GM19467 (cell line): Measurements from ENCODE around the gene THBD.

Source experiments
- ATAC-seq: cut with Tn5 transposase; IDR thresholded peaks from one replicate; pipeline ENCODE4 v1.9.1; 2021; ENCODE audit warnings: mild to moderate bottlenecking, moderate library complexity; ENCODE audit not compliant: unreplicated experiment

THBD gene

GRCh38 chr20:23017516-23017915, 32.0 kb downstream of the THBD start:
- ATAC-seq = no peak

DNA sequence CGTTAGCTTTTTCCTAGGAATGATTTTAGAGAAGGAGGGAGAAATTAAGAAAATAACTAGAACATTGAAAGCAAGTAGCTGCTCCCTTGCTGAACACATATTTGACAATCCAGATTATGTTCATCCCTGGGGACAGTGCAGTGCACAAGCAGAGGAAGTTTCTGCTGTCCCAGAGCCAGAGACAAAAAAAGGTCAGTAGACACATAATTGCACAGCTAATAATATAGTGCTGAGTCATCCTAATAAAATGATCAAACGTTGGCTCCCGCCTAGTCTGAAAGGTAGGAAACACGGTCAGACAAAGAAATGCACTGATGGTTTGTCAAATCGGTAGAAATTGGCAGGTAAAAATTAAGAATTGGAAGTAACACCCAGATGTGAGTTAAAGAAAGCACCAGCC, 36.0 kb downstream of the THBD start:
- no peak for ATAC-seq

DNA sequence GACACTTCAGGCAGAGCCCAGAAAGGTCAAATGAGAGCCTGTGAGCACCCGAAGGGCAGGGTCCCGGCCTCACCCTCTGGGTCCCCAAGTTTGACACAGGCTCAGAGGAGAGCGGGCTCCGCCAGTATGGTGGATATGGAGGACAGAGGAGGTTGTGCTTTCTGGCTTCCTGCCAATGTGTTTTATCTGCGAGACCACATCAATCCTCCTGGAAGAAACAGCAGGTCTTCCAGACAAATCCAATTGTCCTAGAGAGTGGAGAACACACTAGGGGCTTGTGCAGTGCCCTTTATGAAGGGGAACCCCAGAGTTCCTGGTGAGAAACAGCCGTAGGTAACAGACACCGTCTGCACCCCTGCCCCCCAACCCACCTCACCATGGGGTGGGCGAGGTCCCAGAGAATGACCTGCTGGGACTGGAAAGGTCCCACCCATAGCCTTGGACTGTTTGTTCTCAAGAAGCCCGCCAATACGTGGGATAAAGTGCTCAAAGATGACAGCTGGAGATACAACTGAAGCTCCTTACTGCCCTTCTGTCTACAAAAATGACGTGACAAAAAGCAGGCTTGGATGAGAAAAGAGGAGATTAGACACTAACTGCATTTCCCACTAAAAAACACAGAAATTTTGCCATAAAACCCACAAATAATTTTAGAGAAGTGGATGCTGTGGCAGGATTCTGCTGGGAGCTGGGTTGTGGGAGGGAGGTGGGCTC, 38.3 kb downstream of the THBD start:
- no peak for ATAC-seq

- no peak for ATAC-seq
Observed at GRCh38 chr20:23010096-23010495, 39.4 kb downstream of the THBD start.

GRCh38 chr20:23009636-23010035, 39.8 kb downstream of the THBD start:
- no peak for ATAC-seq

GRCh38 chr20:23008667-23009066, 40.8 kb downstream of the THBD start:
- ATAC-seq = no peak

- ATAC-seq = no peak
Observed at GRCh38 chr20:23007886-23008655, 41.4 kb downstream of the THBD start.

GRCh38 chr20:23007462-23007861, 42.0 kb downstream of the THBD start:
- no peak for ATAC-seq

DNA sequence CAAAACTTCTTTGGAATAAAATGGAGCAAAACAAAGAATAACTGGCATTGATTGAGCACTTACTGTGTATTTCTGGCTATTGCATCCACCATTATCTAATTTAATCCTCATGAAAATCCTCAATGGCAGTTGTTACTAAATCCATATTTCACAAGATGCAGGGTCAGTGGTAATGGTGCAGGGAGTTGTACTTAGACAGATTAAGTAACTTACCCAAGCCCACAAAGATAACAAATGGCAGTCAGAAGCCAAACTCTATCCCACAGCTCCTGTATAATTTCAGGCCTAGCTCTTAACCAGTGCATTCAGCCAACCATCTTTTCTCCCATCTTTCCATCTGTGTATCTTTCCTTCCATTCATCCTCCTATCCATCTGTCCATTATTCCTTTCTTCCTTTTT, 43.7 kb downstream of the THBD start:
- ATAC-seq = no peak

- no peak for ATAC-seq
Observed at GRCh38 chr20:23003881-23004460, 45.5 kb downstream of the THBD start.

DNA sequence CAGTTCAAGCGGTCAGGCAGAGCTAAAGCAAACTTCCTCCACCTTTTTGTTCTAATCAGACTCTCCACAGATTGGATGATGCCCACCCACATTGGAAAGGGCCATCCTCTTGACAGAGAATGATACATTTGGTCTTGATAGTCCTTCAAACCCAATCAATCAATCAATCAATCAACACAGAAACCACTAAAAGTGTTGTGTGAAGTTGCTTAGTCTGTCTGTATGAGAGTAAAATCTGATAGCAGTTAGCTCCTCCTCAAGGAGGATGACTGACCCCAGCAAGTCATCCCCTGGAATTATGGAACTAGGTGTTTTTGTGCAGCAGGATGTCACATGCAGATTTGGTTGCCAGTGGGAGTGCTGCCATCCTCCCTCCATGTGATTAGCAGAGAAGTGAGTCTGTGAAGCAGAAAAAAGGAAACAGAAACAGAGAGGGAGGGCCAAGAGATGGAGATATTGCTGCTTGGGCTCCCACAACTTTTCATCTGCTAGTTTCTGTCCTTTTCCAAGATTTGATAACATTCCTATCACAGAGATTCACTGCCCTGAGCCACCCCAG, 46.3 kb downstream of the THBD start:
- ATAC-seq = no peak

DNA sequence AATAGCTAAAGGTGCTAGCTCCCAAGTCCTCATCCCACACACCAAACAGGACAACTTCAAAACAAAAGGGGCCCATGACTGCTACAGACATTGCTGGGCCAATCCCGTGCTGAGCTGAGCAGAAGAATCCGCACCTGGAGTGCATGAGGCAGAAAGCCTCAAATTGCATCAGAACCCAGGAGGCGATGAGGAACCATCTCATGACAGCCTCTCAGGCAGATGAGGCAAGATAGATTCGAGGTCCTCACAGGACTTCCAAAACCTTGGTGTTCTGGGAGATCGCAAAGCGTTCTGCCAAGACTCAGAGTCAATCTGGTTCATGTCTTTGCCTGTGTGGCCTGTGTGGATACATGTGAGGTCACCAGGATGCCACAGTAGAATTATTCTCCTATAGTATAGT, 47.2 kb downstream of the THBD start:
- no peak for ATAC-seq

GRCh38 chr20:23000232-23000947, 49.1 kb downstream of the THBD start:
- ATAC-seq = no peak

GRCh38 chr20:22999756-23000155, 49.7 kb downstream of the THBD start:
- no peak for ATAC-seq

- no peak for ATAC-seq
Observed at GRCh38 chr20:22998476-22998875, 51.0 kb downstream of the THBD start.

GRCh38 chr20:22995923-22996322, 53.5 kb downstream of the THBD start:
- no peak for ATAC-seq
